CD4-positive, alpha-beta T cell treated with Interleukin-10 for 1 hour (primary cell): ENCODE results near the gene POLR3C.
A peak's percentile ranks its signal among the peaks of the same experiment; 100 is the strongest.
"Not testable (repeated sequence)": the region's sequence is repeated elsewhere in the genome, so short reads cannot be mapped to it uniquely, and the experiment has no call there.

Source experiments
- DNase-seq: peaks from one replicate; pipeline ENCODE4 v3.0.0-alpha.2; 2020

Gene POLR3C, protein sequence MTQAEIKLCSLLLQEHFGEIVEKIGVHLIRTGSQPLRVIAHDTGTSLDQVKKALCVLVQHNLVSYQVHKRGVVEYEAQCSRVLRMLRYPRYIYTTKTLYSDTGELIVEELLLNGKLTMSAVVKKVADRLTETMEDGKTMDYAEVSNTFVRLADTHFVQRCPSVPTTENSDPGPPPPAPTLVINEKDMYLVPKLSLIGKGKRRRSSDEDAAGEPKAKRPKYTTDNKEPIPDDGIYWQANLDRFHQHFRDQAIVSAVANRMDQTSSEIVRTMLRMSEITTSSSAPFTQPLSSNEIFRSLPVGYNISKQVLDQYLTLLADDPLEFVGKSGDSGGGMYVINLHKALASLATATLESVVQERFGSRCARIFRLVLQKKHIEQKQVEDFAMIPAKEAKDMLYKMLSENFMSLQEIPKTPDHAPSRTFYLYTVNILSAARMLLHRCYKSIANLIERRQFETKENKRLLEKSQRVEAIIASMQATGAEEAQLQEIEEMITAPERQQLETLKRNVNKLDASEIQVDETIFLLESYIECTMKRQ

DNA sequence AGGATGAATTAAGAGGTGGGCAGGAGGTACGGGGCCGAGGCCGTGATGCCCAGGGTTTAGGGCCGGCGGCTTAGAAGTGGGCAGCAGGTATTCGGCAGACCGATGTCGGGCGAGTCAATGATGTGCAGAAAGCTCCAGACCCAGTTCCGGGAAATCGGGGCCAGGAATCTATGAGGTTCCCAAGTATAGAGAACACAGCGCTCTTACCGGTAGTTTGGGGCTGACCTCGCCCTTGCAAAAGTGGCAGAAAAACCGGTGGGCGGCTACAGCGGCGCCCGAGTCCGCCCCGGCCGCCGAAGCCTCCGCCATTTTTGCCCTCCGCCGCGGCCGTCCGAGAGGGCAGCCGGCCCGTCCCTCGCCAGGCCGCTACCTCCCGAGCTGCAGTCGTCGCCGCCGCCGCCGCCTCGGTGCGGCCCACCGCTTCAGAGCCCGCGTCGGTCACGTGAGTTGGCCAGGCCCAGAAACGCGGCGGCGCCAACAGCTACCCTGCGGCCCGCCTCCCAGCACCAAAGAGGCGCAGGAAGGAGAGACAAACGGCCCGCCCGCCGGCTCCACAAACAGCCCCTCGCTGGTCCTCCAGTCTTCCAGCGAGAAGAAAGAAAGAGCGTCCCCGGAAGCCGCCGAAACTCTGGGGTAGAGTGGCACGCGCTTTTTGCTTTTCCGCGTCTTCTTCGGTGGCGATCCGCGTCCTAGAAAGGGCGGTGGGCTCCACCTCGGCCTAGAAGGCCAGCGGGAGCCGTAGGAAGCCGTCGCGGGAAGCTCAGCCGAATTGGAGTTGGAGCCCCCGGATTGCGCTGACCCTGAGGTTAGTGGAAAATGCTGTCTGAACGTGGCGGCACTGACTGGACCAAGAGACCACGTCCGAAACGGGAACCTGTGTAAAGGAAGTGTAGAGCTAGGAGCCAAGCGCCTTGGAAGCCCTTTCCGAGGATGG, at the start of gene POLR3C, which contains the start of gene RNF115:
POLR3C (plus strand) TSS at position 636 of the 934 bp plus-strand sequence. CDS start 1,577 bp downstream, outside the sequence.
RNF115 (minus strand) TSS at position 531 of the 934 bp plus-strand sequence; CDS start at position 309, 222 bp downstream.
- peak; percentile 90 for DNase-seq

DNA sequence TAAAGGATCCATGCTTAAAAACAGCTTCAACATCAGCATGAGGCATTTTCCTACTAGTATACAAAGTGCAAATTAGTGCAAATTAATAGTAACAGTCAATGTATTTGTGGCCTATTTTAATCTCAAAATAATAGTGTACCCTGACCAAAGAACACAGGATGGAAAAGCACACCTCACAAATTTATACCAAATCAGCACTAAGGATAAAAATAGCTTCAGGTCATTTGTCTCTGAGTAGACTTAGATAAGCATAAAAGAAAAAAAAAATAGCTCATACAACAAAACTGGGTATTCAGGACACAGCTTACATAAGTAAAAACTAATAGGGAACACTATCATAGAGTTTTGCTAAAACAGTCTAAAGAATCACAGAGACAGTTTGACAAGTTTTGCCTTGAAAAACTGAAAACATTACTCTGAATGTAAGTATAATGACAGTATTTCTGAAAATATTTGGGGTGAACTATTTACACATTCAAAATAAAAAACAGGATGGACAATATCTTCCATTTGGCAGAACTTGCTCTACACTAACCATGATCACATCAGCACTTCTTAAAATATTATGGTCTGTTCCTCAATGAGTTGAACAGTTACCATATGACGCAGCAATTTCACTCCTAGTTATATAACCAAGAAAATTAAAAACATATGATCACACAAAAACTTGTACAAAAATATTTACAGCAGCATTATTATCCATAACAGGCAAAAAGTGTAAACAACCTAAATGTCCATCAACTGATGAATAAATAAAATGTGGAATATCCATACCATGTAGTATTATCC, 46.4 kb upstream of the POLR3C start:
- no peak for DNase-seq

DNA sequence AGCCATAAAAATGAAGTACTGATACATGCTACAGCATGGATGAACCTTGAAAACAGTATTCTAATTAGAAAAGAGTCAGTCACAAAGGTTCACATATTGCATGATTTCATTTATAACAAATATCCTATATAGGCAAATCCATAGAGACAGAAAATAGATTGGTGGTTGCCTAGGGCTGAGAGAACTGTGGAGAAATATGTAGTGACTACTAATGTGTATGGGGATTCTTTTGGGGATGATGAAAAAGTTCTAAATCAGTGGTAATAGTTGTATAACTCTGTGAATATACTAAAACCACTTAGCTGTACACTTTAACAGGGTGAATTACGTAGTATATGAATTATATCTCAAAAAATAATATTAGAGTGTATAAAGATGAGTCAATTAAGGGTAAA, 45.9 kb upstream of the POLR3C start:
- no peak for DNase-seq

DNA sequence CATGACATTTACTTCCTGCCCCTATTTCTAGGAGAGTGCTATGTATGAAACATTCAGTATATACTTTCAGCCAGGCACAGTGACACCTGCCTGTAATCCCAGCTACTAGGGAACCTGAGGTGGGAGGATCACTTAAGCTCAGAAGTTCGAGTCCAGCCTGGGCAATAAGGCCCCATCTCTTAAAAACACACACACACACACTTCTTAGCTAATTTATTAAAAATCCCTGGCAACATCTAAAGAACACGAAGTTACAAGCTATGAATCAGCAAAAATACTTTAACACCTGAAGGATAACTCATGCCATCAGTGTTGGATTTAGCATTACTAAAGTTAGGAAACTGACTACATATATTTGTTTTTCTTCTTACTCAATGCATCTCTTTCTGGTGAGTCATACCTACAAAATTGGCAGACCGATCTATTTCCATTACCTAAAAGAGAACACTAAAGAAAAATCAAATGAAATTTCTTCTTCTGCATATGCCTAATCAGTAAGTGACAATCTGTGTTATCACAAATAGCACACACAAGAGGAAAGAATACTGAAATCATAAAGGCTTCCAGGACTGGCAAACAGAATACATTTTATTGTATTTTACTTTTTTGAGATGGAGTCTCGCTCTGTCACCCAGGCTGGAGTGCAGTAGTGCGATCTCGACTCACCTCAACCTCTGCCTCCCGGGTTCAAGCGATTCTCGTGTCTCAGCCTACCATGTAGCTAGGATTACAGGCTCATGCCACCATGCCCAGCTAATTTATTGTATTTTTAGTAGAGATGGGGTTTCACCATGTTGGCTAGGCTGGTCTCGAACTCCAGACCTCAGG, 41.5 kb upstream of the POLR3C start:
- DNase-seq: no peak

DNA sequence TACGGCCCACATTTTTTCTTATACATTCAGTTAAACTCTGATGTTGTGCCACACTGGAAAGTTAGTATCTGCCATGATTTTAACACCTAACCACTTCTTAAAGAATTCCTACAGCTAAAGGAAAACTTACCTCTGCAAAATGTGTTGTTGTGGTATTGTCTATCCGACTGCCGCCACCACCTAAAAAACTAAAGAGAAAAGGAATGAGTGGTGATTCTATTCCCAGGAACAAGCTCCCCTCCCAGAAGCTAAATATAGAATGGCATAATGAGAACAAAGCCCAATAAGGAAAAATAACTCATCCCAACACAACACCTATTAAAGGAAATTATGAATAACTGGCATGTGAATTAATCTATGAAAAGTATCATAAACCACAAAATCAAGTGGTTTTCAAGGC, 39.6 kb upstream of the POLR3C start:
- DNase-seq: no peak

DNA sequence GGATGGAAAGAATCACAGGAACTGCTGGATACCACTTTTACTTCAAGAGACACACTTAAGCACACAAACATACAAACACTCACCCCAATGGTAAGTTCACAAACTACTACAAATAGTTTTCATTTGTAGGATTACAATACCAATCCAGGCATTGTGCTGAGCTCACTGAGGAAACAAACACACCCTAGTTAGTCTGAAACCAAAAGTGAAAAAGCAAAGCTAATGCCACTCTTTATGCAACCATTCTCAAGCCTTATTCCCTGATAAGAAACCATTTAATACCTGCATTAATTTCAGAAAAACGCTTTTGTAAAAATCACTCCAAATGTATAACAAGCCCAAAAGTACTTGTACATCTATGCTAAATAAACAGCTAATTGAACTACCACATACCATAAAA, 38.5 kb upstream of the POLR3C start:
- no peak for DNase-seq

DNA sequence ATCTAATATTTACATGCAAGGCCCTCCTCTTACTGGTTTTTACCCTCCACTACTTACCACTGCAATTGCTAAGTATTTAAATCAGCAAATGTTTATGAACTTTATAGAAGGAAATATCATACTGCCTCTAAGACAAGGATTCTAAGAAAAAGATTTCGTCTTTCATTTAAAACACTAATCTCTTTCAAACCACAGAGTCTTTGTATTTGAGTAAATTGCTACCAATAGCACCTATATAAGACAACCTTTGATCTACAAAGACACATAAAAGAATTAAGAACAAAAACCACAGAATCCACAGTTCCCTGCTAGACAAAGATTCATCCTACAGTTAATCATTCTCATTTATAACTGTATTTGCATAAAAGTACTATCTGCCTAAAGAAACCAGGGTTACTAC, 37.7 kb upstream of the POLR3C start:
- DNase-seq: no peak

DNA sequence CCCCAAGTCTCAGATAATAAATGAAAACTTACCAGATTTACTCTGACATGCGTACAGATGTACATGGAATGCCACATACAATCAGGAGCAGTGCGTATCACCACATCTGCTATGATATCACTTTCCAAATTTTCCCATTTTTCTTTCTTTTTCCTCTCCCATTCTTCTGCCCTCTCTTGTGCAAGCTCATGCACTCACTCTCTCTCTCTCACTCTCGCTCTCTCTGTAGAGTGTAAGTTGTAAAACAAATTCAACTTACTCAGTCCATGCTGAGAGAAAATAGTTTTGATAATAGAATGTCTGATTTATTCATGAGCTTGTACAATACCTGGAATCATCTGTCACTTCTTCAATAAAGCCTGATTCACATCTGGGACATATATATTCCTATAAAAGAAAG, 35.4 kb upstream of the POLR3C start:
- DNase-seq: no peak

DNA sequence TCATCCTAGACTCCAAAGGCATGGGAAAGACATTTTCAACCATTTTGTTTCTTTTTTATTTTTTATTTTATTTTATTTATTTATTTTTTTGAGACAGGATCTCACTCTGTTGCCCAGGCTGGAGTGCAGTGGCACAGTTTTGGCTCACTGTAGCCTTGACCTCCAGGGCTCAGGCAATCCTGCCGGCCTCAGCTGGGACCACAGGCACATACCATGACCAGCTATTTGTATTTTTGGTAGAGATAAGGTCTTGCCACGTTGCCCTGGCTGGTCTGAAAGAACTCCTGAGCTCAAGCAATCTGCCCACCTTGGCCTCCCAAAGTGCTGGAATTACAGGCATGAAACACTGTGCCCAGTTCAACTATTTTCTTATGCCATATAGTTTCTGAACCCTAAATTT, 32.1 kb upstream of the POLR3C start:
- not testable (repeated sequence) for DNase-seq

DNA sequence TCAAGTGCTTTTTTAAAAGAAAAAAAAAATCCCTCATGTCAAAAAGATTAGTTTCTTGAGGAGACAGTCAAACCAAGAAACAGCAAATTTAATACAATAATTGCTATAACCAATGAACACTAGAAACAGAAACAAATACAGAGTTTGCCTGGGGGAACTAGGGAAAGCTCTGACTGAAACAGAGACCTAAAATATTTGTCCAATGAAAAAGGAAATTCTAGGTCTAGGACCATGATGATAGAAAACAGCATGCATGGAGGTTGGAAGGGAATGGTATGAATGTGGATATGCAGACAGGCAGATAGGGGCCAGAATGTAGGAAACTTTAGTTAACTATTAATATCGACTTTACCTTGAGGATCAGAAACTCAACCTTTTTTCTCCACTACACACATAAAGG, 31.5 kb upstream of the POLR3C start:
- no peak for DNase-seq

DNA sequence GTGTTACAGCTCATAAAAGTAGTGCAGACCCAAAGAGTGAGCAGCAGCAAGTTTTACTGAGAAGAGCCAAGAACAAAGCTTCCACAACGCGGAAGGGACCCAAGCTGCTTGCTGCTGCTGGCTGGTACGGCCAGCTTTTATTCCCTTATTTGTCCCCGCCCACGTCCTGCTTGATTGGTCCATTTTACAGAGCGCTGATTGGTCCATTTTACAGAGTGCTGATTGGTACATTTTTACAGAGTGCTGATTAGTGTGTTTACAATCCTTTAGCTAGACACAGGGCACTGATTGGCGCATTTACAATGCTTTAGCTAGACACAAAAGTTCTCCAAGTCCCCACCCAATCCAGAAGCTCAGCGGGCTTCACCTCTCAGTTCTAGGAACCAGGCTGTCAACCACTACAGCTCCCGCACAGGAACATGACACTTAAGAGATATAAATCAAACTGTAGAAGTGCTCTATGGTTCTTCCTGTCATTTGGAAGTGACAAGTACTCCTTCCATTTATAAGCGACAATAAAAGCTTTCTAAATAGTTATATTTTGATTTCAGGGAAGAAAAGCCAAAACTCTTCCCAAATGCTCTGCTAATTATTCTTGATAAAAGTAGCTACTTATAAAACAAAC, 28.6 kb upstream of the POLR3C start:
- no peak for DNase-seq

DNA sequence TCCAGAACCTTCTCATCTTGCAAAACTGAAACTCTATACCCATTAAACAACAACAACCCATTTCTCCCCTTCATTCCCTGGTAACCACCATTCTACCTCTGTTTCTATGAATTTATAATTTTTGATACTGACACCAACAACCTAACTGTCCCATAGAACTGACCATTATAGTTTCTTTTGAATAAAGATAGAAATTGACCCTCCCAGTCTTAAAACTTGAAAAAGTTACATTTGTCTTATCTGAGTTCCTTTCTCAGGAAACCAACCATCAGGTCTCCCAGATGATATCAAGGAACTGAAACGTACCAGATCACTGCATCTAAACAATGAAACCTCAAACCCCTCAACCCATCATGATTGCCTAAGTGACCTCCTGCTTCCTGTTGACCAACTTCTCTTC, 27.2 kb upstream of the POLR3C start:
- no peak for DNase-seq

DNA sequence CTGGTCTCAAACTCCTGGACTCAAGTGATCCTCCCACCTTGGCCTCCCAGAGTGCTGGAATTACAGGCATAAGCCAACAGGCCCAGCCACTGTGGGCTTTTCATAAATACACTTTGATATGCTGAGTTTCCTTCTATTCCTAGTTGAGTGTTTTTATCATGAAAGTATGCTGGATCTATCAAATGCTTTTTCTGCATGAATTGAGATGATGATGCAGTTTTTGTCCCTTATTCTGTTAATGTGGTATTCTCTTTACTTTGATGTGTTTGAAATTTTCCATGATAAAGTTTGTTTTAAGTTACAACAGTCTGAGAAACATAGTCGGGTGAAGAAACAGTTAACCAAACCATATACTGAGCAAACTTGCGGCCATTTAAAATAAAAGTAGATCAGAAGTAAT, 24.2 kb upstream of the POLR3C start:
- no peak for DNase-seq

DNA sequence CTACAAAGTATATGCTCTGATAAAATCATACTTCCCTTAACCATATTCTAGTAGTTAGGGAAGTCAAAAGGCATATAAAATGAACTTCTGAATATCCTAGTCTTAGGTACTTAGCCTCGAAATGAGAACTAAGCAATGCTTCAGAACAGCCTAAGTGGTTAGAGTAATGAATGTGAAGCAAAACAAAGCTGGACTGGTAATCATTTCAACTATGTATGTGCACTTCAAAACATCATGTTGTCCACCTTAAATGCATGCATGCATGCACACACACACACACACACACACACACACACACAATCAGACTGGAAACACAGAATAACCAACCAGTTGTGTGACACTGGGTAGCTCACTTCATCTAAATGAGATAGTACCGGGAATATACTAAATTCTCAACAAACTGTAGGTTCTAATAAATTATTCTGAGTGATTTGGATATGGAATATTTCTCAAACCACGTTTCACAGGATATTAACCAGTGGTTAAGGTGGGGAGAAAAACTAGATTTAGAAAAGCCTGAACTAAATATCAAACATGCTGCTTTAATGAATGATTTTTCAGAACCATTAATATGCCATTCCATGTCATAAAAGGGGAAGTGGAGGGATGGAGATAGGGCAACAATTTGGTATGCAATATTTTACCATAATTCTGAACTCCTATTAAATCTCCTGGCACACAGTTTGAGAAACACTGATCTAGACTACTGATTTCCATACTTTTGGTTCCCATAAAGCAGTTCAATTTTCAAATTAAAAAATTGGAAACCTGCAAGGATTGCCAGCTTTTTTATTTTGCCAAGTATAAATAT, 19.6 kb upstream of the POLR3C start:
- no peak for DNase-seq

DNA sequence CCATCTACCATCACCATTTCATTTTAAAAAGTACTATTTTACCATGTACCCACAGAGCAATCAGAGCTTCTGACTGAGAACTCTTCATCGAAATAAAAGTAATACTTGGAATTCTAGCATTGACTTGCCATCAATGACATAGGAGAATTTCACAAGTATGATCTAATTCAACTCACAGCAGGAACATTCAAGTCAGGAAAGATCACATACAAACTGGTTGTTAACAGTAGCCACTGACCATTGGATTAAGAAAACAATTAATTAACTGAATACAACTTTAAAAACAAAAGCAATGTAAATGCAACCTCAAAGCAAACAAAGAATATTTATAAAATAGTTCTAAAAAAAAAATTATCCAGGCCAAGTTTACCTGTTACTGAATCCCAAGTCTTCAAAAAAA, 18.9 kb upstream of the POLR3C start:
- no peak for DNase-seq

DNA sequence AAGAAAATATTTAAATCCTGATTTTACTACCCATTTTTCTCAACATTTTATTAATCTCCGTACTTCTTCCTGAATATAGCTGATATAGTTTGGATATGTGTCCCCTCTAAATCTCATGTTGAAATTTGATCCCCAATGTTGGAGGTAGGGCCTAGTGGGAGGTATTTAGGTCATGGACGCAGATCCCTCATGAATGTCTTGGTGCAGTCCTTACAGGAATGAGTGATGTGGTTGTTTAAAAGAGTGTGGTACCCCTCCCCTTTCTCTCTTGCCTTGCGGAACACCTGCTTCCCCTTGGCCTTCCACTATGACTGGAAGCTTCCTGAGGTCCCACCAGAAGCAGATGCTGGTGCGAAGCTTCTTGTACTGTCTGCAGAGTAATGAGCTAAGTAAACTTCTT, 17.6 kb upstream of the POLR3C start:
- no peak for DNase-seq

DNA sequence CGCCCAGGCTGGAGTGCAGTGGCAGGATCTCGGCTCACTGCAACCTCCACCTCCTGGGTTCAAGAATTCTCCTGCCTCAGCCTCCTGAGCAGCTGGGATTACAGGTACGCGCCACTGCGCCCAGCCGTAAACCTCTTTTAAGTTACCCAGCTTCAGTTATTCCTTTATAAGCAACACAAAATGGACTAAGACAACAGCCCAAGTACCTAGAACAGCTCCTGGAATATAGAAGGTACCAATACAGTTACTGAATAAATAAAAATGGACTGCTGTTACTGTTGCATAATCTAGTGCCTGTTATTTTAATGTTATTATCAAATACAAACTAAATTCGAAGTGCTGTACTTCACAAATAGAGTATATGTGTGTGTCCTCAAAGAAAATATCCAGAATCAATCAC, 17.2 kb upstream of the POLR3C start:
- no peak for DNase-seq

DNA sequence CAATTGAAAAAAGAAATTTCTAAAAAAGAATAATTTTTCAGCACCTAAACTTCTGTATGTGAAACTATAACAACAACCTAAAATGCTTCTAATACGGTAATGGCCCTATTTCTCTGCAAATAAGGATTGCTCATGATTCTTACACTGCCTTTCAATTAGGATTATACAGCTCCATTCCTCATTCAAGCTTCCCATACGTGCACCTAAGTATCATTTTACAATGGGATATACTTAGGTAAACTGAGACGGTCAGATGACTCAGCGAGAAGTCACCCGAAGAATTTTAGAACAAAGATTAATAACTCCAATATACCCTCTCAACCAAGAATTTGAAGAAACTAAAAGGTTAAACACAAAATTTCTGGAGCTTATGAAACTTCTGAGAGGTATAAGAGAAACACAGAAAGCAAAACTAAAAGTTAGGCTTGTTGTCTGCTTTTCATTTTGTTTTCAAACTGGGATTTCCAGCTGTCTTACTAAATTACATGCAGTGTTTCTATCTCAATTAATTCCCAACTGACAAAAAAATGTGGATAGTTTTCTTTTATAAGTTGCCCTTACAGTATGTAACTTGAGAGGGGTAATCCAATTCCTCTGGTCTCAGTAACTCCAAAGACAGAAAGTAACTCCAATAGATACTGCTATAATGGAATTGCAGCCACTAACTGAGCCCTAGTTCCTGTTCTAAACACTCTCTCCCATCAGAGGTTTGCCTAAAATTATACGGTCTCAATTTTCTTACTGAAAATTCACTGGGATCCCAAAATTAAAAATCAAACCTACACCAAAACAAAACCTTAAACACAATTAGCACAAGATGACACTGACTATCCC, 10.8 kb upstream of the POLR3C start:
- DNase-seq: not testable (repeated sequence)

DNA sequence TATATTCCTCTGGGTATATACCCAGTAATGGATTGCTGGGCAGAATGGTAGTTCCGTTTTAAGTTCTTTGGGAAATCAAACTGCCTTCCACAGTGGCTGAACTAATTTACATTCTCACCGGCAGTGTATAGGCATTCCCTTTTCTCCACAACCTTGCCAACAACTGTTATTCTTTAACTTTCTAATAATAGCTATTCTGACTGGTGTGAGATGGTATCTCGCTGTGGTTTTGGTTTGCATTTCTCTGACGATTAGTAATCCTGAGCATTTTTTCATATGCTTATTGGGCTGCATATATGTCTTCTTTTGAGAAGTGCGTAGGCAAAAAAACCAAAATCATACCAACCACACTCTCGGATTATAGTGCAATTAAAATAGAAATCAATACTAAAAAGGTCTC, 5.9 kb upstream of the POLR3C start:
- DNase-seq: peak; percentile 14
